Measurements from ENCODE around the gene FOXK1. TPM values are rescaled to one million over a fixed set of nuclear protein-coding genes. Genes with fewer than 3 reads are reported as not detected.
A peak's percentile ranks its signal among the peaks of the same experiment; 100 is the strongest.

The FOXK1 gene
- total and polyA plus RNA-seq, 9 of the 15 experiments (the other 6 are each of a cell fraction or from before 2014, with no cell fraction given) = 0.32 to 45.5 (median 8.1) TPM

DNA sequence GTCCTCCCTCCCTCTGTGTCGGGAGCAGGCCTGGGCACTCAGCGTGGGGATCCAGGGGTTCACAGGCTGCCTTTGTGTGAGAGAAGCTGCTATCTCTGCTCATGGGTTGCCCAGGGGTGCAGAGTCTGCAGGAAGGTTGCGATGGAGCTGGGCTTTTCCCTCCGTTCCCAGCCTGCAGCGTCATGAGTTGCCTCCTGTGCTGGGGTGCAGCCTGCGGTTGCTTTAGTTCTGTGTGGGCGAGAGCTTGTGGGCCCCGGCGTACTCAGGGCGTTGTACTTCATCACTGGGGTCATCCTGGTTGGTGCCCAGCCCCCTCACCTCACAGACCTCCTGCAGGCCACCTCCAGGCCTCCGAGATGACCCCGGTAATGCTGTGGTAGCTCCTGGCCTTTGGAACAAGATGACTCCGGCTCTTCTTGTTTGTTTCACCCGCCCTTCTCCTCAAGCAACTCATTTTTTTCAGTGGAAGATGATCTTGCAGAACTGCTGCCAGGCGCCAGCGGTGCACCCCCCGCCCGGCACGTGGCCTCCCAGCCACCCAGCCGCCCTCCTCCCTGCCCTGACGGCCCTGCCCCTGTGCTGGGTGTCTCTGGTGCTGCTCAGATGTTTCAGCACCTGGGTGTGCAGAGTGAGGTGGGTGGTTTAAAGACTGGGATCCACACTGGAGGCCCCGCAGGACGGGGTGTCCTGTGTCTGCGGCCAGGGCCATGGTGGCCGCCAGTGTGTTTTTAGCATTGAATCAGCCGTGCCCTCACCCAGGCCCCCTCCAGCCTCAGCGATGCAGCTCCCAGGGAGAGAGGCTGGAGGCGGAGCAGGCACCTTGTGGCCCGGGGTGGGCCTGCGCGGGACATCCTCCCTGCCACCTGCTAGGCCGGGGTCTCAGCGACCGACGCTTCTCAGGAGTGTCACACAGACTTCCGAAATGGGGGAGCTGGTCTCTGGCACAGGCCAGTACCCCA lies 100.5 kb downstream of the FOXK1 start:
- no TSS peak for BruUV-seq (replicated peaks)
- H3K36me3 ChIP-seq (ENCODE audit: control insufficient read depth, insufficient read depth, low read length) = peaks cover 48% of the 10 kb centered on the region; the same call in 1 of the 3 replicates
- H4K20me1 ChIP-seq (replicated peaks; ENCODE audit: control insufficient read depth, insufficient read depth, low read length) = 0 out of 2 replicates have a peak, but pooled peaks cover 3% of the 10 kb centered on the region
- no peak overlapping the region for H3K4me3 ChIP-seq
- peaks cover 5% of the 10 kb centered on the region; the same call in 2 of the 3 replicates for H3K79me2 ChIP-seq (ENCODE audit: control insufficient read depth, insufficient read depth, low read length)
- H3K9me1 ChIP-seq (ENCODE audit: control insufficient read depth, insufficient read depth, low read length) = no peaks in the 10 kb centered on the region
- DNase-seq (ENCODE audit: extremely low read depth in 1 of 4, low spot score in 3 of 4) (no peak), ATAC-seq (no peak), FAIRE-seq (no peak)
- in situ Hi-C loops (cut with MboI) (no loop called here), intact Hi-C loops (cut with micrococcal nuclease) (no loop called here)
- 85% methylated on average over 31 of the region's 36 CpGs for WGBS (ENCODE audit: insufficient coverage, low coverage, missing lambda C conversion rate)
- H3K4me2 ChIP-seq (ENCODE audit: insufficient read depth, low read length) = no peak overlapping the region
- no peak overlapping the region for H2AFZ ChIP-seq (ENCODE audit: low read depth, low read length)
- no peak for TF ChIP-seq LCOR (CRISPR knock-in tag; IDR thresholded peaks at IDR 0.05)
- no peak for TF ChIP-seq POU5F1 (IDR thresholded peaks at IDR 0.05; ENCODE audit: borderline replicate concordance, low read depth, low read length, partially characterized antibody)
- no peak for TF ChIP-seq MBD1 (CRISPR knock-in tag; IDR thresholded peaks at IDR 0.05)
- 0 out of 2 replicates have a peak, but pooled peaks have one; percentile 5 for TF ChIP-seq POLR2G (IDR thresholded peaks at IDR 0.05; ENCODE audit: low read depth, low read length)
- peaks cover 0 to 14% of the 10 kb centered on the region in 2 experiments; a peak in 2 of 5 replicates for H3K4me1 ChIP-seq (replicated peaks in 1 of 2; ENCODE audit: control insufficient read depth in 2 of 2, insufficient read depth in 2 of 2, low read length in 2 of 2)
- ChIA-PET CTCF (ENCODE audit: low intra/inter-chr PET ratio) (no interaction called here), POLR2A (interaction anchor here (0.7 kb wide), 1 partner anchor 43 kb away, joined by 5 read pairs; no protein-coding TSS in a partner anchor)
- H3K9ac ChIP-seq (ENCODE audit: insufficient read depth in 1 of 2, low read depth in 2 of 2, low read length in 2 of 2) = no peak overlapping the region; a peak in 1 of 4 replicates
- H3K27me3 ChIP-seq (ENCODE audit: control insufficient read depth in 2 of 2, insufficient read depth in 2 of 2, low read length in 2 of 2) = no peaks in the 10 kb centered on the region
- no peak overlapping the region for H3K27ac ChIP-seq (ENCODE audit: extremely low read depth, low read depth, low read length)
- no peaks in the 10 kb centered on the region for H3K9me3 ChIP-seq (replicated peaks; ENCODE audit: control insufficient read depth, insufficient read depth, low read depth, low read length)

All from K562 (cell line).